AG04450 (cell line): Measurements from ENCODE around the gene SLC25A12. TPM values are rescaled to one million over a fixed set of nuclear protein-coding genes. Genes with fewer than 3 reads are reported as not detected.

Source experiments
- CTCF ChIA-PET: fragments of 300-600, 350-600 bp; formaldehyde crosslinking; extraction: SDS; loops from one replicate; lab custom pipeline; 2022; ENCODE audit warnings: antibody characterized with exemption, inconsistent platforms; lab: Charles Lee
- POLR2A ChIA-PET: fragments of 350-600 bp; formaldehyde crosslinking; extraction: SDS; loops from one replicate; lab custom pipeline; 2021; ENCODE audit warnings: antibody characterized with exemption, inconsistent platforms; lab: Yijun Ruan, JAX
- DNase-seq: peaks from one replicate; pipeline ENCODE4 v3.0.0-alpha.2; 2011; ENCODE audit warnings: low read depth, low spot score
- H3K27ac ChIP-seq: one replicate; pipeline ENCODE4 v1.5.1; 2012; ENCODE audit warnings: low read depth, low read length, control low read depth
- H3K27me3 ChIP-seq: one replicate; pipeline ENCODE4 v1.6.0; 2012; ENCODE audit warnings: low read length; ENCODE audit not compliant: control insufficient read depth, insufficient read depth
- H3K4me3 ChIP-seq: 2 replicates; pipeline ENCODE4 v1.5.1; 2011; ENCODE audit warnings: mild to moderate bottlenecking, low read depth, low read length, control low read depth
- H3K9me3 ChIP-seq: 2 replicates; pipeline ENCODE4 v1.5.1; 2012; ENCODE audit warnings: low read length; ENCODE audit not compliant: control insufficient read depth, insufficient read depth
- polyA plus RNA-seq: library from polyadenylated mRNA; depleted of rRNA; stranded (reverse); fragments of >200 nt; gene quantifications from 2 replicates; pipeline ENCODE4 v1.2.3, GENCODE V29; 2011
- TF ChIP-seq, protein P1 (sequence below): IDR thresholded peaks from 2 replicates; pipeline ENCODE4 v1.5.1; 2011; ENCODE audit warnings: low read depth, low read length, control low read depth, inconsistent platforms

Gene SLC25A12
- polyA plus RNA-seq, 1 experiment: 27.3 TPM

DNA sequence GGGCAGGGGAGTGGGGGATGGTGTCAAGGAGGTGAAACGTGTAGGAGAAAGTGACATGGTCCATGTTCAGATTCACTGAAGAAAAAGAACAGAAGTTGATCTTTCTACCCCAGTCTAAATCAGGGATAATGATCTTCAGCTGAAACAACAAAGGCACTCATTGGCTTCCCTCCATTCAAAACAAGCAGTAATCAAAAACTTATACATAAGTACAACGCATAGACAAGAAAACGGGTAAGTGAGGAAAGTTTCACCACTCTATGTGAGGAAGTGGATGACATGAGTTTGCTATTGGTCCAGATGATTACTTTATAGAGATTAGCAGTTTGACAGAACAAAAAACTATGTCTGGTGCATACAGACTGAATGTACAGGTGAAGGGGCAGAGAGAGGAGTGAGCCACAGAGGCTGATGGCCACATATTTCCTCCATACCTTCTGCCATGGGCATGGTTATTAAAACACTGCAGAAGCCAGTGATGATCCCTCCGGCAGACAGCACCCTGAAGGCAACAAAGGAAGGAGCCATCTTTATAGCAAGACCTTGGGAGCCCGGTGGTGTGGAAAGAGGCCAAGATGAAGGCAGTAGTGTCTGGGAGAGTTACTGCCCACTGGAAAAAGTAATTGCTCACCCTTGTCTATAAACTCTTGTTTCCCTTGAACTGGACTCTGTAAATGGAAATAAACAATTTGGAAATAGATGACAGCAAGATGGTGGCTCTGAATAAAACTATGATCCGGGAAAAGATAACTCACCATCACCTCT lies 57.7 kb downstream of the SLC25A12 start:
- Histone ChIP-seq H3K27ac (no peak overlapping the region), H3K4me3 (no peak overlapping the region), H3K9me3 (peaks cover 7% of the 10 kb centered on the region), H3K27me3 (no peaks in the 10 kb centered on the region)
- TF ChIP-seq, protein P1, sequence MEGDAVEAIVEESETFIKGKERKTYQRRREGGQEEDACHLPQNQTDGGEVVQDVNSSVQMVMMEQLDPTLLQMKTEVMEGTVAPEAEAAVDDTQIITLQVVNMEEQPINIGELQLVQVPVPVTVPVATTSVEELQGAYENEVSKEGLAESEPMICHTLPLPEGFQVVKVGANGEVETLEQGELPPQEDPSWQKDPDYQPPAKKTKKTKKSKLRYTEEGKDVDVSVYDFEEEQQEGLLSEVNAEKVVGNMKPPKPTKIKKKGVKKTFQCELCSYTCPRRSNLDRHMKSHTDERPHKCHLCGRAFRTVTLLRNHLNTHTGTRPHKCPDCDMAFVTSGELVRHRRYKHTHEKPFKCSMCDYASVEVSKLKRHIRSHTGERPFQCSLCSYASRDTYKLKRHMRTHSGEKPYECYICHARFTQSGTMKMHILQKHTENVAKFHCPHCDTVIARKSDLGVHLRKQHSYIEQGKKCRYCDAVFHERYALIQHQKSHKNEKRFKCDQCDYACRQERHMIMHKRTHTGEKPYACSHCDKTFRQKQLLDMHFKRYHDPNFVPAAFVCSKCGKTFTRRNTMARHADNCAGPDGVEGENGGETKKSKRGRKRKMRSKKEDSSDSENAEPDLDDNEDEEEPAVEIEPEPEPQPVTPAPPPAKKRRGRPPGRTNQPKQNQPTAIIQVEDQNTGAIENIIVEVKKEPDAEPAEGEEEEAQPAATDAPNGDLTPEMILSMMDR: no peak
- POLR2A ChIA-PET: no interaction called here
- CTCF ChIA-PET: no interaction called here
- no peak for DNase-seq

DNA sequence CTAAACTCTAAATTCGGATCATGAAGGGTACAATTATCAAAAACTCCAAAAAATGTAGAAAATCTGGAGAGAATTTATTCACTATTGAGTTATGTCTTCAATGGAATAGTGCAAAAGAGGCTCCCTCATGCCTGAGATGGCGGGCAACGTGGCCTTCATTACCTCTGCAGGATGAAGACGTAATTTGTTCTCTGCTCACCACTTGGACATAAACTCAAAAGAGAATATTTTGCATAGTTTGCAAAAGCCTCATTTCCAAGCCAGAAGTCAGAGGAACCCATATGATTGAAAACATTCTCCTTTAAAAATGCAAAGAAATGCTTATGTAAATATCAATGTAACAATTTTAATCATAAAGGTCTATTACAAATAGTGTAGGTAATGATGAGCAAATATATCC lies 58.7 kb downstream of the SLC25A12 start:
- H3K27me3 ChIP-seq: no peaks in the 10 kb centered on the region
- no peak for DNase-seq
- ChIA-PET CTCF (no interaction called here), POLR2A (no interaction called here)
- H3K9me3 ChIP-seq: peaks cover 12% of the 10 kb centered on the region
- TF ChIP-seq, protein P1: no peak
- no peak overlapping the region for H3K27ac ChIP-seq
- no peak overlapping the region for H3K4me3 ChIP-seq

DNA sequence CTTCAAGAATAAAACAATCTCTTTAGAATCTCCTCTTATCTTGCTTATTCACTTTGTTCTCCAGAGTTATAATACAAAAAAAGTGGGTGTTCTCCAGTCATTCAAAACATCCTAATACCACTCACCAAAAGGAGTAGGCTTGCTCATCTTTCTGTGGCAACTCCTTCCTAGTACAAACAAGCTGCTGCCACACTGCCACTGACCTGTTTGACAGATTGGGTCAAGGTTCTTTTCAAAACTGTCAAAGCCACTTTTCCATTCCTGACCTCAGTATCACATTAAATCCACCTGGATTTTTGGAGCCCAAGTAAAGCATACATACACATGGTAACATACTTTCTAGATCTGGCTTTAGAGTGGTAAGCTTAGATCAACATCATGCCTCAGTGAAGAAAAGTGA lies 59.8 kb downstream of the SLC25A12 start:
- CTCF ChIA-PET: interaction anchor here (0.6 kb wide), 1 partner anchor 15 kb away, joined by 5 read pairs; no protein-coding TSS in a partner anchor

DNA sequence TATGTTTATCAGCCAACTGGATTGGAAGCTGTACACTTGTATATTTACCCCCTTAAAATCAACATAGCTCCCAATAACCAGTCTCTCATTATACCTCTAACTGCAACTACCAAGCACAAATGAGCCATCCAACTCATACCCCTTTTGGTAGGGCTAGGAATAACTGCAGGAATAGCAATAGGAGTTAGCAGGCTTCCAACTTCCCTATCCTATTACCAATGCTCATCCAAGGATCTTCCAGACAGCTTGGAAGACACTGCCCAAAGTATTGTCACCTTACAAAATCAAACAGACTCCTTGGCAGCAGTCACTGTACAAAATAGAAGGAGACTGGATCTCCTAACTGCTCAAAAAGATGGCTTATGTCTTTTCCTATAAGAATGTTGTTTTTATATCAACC lies 61.6 kb downstream of the SLC25A12 start:
- ChIA-PET POLR2A (no interaction called here), CTCF (no interaction called here)
- Histone ChIP-seq H3K9me3 (peaks cover 12% of the 10 kb centered on the region), H3K4me3 (no peak overlapping the region), H3K27me3 (no peaks in the 10 kb centered on the region), H3K27ac (no peak overlapping the region)
- TF ChIP-seq, protein P1: no peak
- no peak for DNase-seq

More for the DNA sequence above, 59.8 kb downstream of the SLC25A12 start:
- TF ChIP-seq, protein P1: no peak
- Histone ChIP-seq H3K27me3 (no peaks in the 10 kb centered on the region), H3K9me3 (peaks cover 12% of the 10 kb centered on the region), H3K4me3 (no peak overlapping the region), H3K27ac (no peak overlapping the region)
- POLR2A ChIA-PET: no interaction called here
- no peak for DNase-seq

DNA sequence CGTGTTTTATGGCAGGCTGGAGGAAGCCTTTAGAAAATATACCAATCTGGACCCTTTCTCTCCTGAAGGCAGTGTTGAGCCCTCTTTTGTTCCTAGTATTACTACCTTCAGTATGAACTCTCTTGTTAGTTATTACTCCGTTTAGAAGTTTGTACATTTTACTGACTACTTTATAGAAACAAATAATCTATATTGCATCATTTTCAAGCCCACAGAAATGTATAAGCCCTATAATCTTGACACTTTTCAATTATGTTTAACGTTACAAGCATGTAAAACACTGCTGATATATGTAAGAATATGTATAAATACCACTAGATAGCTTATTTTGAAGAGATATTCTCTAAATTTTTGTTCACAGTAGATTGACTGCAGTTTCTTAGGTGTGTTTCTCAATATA lies 64.0 kb downstream of the SLC25A12 start:
- TF ChIP-seq, protein P1: no peak
- no peak for DNase-seq
- Histone ChIP-seq H3K27ac (no peak overlapping the region), H3K27me3 (no peaks in the 10 kb centered on the region), H3K9me3 (peaks cover 12% of the 10 kb centered on the region), H3K4me3 (no peak overlapping the region)
- ChIA-PET POLR2A (no interaction called here), CTCF (no interaction called here)
